ENCODE data around the gene REEP6. TPM values are rescaled to one million over a fixed set of nuclear protein-coding genes. Genes with fewer than 3 reads are reported as not detected.
"Not testable (repeated sequence)": the region's sequence is repeated elsewhere in the genome, so short reads cannot be mapped to it uniquely, and the experiment has no call there.

Gene REEP6
- total RNA-seq, 1 donor from 2014 or later: 0.72 TPM

GRCh38 chr19:1514295-1514661 lies 23.3 kb downstream of the REEP6 start:
- intact Hi-C loops (cut with micrococcal nuclease): no loop called here
- DNase-seq (no peak), ATAC-seq (no peak)

- DNase-seq (no peak), ATAC-seq (no peak)
- intact Hi-C loops (cut with micrococcal nuclease): no loop called here
These were observed 24.2 kb downstream of the REEP6 start for GRCh38 chr19:1514986-1515721.

- ATAC-seq: no peak
- DNase-seq: no peak
- intact Hi-C loops (cut with micrococcal nuclease): no loop called here
These were observed 25.4 kb downstream of the REEP6 start for GRCh38 chr19:1516395-1516753.

DNA sequence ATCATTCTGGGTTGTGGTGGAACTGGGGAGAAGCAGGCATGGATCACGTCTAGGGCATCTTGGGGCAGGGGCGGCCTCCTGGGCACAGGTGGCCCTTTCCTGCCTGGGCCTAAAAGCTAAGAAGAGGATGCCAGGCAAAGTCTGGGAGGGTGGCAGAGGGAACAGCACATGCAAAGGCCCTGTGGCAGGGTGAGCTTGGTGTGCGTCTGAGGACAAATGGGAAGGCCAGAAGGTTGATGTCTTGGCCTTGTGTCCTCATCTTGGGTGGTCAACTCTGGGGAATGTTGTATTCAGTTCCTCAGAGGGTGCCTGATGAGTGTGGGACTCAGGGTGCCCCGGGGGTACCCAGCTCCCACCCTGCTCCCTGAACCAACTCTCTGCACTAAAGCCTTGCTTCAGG lies 27.5 kb downstream of the REEP6 start:
- no peak for ATAC-seq

DNA sequence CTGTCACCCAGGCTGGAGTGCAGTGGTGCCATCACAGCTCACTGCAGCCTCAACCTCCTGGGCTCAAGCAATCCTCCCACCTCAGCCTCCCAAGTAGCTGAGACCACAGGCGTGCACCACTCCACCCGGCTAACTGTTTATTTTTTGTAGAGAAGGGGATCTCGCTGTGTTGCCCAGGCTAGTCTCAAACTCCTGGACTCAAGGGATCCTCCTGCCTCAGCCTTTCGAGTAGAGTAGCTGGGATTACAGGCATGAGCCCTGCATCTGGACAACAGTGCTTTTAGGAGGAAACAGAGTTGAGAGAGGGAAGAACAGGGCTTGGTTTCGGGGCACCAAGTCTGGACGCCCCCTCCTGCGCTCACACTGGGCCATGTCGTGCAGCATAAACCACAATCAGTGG lies 28.8 kb downstream of the REEP6 start:
- DNase-seq; intact Hi-C loops (cut with micrococcal nuclease); ATAC-seq: not testable (repeated sequence)

More for the DNA sequence above, 27.5 kb downstream of the REEP6 start:
- no peak for DNase-seq
- intact Hi-C loops (cut with micrococcal nuclease): no loop called here

GRCh38 chr19:1520203-1520780 lies 29.3 kb downstream of the REEP6 start:
- intact Hi-C loops (cut with micrococcal nuclease): no loop called here
- ATAC-seq: no peak
- DNase-seq: no peak

- DNase-seq: peak; percentile 59
- intact Hi-C loops (cut with micrococcal nuclease): no loop called here
- ATAC-seq: peak; percentile 84
These were observed 30.7 kb downstream of the REEP6 start for GRCh38 chr19:1521636-1522035.

GRCh38 chr19:1522061-1522460 lies 31.1 kb downstream of the REEP6 start:
- ATAC-seq (peak; percentile 30), DNase-seq (no peak)
- intact Hi-C loops (cut with micrococcal nuclease): no loop called here

DNA sequence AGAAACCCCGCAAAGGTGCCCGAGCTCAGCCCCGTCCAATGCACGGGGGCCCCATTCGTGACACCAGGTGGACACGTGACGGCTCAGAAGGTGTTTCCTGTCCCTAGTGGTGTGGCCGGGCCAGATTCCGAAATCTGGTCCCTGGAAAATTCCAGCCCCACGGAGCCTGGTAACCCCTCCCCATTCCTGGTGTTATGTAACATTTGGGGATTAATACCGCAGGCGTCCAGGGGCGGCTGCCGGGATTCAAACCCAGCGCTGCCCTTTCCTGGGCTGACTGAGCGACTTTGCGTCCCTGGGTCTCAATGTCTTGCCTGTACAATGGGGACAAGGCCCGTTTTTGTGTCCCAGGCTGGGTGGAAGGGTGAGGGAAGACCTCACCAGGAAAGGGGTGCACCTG lies 31.9 kb downstream of the REEP6 start:
- ATAC-seq (no peak), DNase-seq (no peak)
- intact Hi-C loops (cut with micrococcal nuclease): no loop called here

GRCh38 chr19:1523412-1524286 lies 32.7 kb downstream of the REEP6 start, which contains the start of gene PLK5:
Gene PLK5 (plus strand): TSS chr19:1524077. CDS start chr19:1526997, 2,920 bp downstream.
- DNase-seq (no peak), ATAC-seq (peak; percentile 10)
- intact Hi-C loops (cut with micrococcal nuclease): no loop called here

DNA sequence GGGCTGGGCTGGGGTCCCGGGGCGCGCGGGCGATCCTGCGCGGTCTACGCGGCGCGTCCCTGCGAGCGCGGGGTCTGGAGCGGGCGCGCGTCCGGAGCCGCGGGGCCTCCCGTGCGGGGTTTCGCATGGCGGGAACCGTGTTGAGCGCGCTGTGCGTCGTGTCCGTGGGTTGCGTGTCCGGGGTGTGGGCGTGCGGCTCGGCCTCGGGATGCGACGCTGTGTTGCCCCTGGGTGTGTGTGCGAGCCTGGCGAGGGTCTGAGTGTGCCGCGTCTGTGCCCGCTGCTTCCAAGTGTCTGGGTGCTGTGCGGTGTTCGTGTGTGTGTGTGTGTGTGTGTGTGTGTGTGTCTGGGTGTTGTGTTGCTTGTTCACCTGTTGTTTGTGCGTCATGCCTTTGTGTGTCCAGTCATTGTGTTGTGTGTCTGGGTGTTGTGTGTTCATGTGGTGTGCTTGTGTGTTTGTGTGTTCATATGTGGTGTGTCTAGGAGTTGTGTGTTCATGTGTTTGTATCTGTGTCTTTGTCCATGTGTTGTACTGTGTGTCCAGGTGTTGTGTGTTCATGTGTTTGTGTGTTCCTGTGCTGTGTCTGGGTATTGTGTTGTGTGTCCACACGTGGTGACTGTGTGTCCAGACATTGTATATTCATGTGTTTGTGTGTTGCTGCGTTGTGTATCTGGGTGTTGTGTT lies 33.4 kb downstream of the REEP6 start:
- ATAC-seq (no peak), DNase-seq (no peak)
- intact Hi-C loops (cut with micrococcal nuclease): no loop called here

GRCh38 chr19:1524972-1525325 lies 34.0 kb downstream of the REEP6 start:
- intact Hi-C loops (cut with micrococcal nuclease): no loop called here
- DNase-seq (no peak), ATAC-seq (no peak)

- intact Hi-C loops (cut with micrococcal nuclease): no loop called here
- ATAC-seq (no peak), DNase-seq (no peak)
These were observed 34.4 kb downstream of the REEP6 start for GRCh38 chr19:1525343-1525742.

DNA sequence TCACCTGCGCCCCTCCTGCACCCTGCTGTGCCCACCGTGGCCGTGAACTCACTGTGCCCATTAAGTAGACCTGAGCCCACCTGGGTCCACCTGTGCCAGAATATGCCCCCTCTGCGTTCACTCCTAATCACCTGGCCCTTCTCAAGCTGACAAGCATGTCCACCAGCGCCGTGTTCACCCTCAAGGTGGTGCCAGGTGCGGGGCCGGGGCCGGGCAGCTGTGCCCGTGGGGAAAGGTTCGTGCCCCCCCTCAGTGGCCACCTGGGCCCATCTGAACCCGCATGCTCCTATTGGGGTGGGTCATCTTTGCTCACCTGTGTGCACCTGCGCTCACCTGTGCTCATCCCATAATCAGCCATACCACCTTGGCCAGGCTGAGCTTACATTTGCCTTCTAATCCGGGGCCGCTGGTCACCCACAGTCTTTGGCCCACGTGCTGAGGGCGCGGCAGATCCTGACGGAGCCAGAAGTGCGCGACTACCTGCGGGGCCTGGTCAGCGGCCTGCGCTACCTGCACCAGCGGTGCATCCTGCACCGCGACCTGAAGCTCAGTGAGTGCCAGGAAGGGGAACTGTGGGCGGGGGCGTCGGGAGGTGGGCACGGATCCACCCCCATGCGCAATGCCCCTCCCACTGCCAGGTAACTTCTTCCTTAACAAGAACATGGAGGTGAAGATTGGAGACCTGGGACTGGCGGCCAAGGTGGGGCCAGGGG lies 35.2 kb downstream of the REEP6 start:
- ATAC-seq (no peak), DNase-seq (no peak)
- intact Hi-C loops (cut with micrococcal nuclease): no loop called here

- ATAC-seq (no peak), DNase-seq (no peak)
- intact Hi-C loops (cut with micrococcal nuclease): no loop called here
These were observed 36.1 kb downstream of the REEP6 start for GRCh38 chr19:1526979-1527649.

DNA sequence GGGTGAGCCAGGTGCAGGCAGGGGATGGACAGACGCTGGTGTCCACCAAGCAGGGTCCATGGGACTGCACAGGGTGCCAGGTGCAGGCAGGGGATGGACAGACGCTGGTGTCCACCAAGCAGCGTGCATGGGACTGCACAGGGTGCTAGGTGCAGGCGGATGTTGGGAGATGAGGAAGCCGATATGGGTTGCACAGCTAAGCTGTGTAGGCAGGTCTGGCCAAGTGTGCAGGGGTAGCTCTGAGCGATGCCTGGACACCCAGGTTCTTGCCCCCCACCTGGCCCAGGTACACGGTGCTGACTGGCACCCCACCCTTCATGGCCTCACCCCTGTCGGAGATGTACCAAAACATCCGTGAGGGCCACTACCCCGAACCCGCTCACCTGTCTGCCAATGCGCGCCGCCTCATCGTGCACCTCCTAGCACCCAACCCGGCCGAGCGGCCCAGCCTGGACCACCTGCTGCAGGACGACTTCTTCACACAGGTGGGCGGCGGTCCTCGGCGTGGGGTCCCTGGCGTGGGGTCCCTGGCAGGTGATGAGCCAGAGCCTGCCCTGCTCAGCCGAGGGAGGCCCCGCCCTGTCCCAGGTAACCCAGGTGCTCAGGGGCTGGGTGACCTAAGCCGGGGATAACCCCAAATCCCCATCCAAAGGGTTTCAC lies 36.8 kb downstream of the REEP6 start:
- no peak for DNase-seq
- intact Hi-C loops (cut with micrococcal nuclease): no loop called here
- ATAC-seq: no peak

DNA sequence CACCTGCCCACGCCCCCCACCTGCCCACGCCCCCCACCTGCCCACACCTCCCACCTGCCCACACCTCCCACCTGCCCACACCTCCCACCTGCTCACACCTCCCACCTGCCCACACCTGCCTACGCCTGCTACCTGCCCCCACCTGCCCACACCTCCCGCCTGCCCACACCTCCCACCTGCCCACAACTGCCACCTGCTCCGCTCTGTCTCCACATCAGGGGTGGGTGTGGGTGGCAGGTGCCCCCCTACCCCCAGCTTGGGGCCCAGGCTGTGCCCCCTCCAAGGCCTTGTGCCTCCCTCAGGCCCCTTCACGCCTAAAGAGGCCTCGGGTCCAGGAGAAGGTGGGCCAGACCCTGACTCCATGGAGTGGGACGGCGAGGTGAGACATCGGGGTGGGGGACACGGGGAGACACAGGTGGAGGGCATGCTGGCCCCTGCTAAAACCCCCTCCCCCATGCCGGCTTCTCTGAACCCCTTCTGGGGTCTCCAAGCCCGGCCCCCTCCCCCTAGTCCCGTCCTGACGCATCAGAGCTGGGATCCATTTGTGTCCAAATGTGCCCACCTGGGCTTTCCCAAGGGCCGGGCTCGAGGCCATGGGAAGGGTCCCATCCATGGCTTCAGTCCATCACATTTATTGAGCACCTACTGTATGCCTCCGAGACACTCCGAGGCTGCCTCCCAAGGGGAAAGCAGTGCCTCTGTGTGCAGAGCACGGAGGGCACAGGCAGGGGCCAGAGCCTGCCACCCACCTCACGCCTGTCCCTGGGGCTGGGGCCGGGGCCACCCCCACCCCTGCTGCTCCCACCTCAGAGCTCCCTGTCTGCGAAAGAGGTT lies 37.8 kb downstream of the REEP6 start:
- intact Hi-C loops (cut with micrococcal nuclease): no loop called here
- DNase-seq: no peak
- no peak for ATAC-seq

Measured in left ventricle myocardium superior (tissue), 1 donor.